Measurements from ENCODE around the gene ZWILCH. TPM values are rescaled to one million over a fixed set of nuclear protein-coding genes. Genes with fewer than 3 reads are reported as not detected.

Gene ZWILCH
- total RNA-seq, 1 donor from 2014 or later, result 89.5 TPM

GRCh38 chr15:66489179-66489791, 15.8 kb upstream of the ZWILCH start:
- Histone ChIP-seq H3K9ac (no peak overlapping the region), H3K4me3 (no peak overlapping the region), H3K27me3 (no peaks in the 10 kb centered on the region), H3K27ac (no peak overlapping the region), H3K4me2 (no peak overlapping the region), H2AFZ (replicated peaks) (no peak overlapping the region), H4K20me1 (ENCODE audit: low read depth) (no peaks in the 10 kb centered on the region), H3K36me3 (peaks cover 4% of the 10 kb centered on the region), H3K79me2 (ENCODE audit: low read depth) (no peaks in the 10 kb centered on the region), H3K4me1 (no peaks in the 10 kb centered on the region), H3F3A (ENCODE audit: low read depth) (peaks cover 10% of the 10 kb centered on the region), H3K9me3 (ENCODE audit: low read depth) (no peaks in the 10 kb centered on the region)
- no peaks in the 10 kb centered on the region for H3K4me1 Mint-ChIP-seq
- peaks cover 9% of the 10 kb centered on the region for H3K36me3 Mint-ChIP-seq
- no peaks in the 10 kb centered on the region for H3K9me3 Mint-ChIP-seq
- DNase-seq (ENCODE audit: low spot score), result no peak
- no peak overlapping the region for H3K4me3 Mint-ChIP-seq
- no peaks in the 10 kb centered on the region for H3K27me3 Mint-ChIP-seq (ENCODE audit: insufficient read depth, low read depth)
- H3K27ac Mint-ChIP-seq, result no peak overlapping the region
- TF ChIP-seq CTCF (IDR thresholded peaks at IDR 0.05), result no peak
- no peak for TF ChIP-seq EZH2 (IDR thresholded peaks at IDR 0.05)
- no peak for TF ChIP-seq EZH2phosphoT487 (IDR thresholded peaks at IDR 0.05)

GRCh38 chr15:66491846-66492245, 13.3 kb upstream of the ZWILCH start:
- Histone ChIP-seq H2AFZ (replicated peaks) (no peak overlapping the region), H3K27ac (no peak overlapping the region), H3K4me2 (no peak overlapping the region), H3K9ac (no peak overlapping the region), H3K9me3 (ENCODE audit: low read depth) (no peaks in the 10 kb centered on the region), H3F3A (ENCODE audit: low read depth) (peaks cover 21% of the 10 kb centered on the region), H4K20me1 (ENCODE audit: low read depth) (no peaks in the 10 kb centered on the region), H3K36me3 (peaks cover 4% of the 10 kb centered on the region), H3K4me1 (peaks cover 2% of the 10 kb centered on the region), H3K27me3 (no peaks in the 10 kb centered on the region), H3K79me2 (ENCODE audit: low read depth) (peaks cover 16% of the 10 kb centered on the region), H3K4me3 (no peak overlapping the region)
- Mint-ChIP-seq H3K4me3 (no peak overlapping the region), H3K36me3 (peaks cover 9% of the 10 kb centered on the region), H3K27ac (no peak overlapping the region), H3K4me1 (no peaks in the 10 kb centered on the region), H3K9me3 (no peaks in the 10 kb centered on the region), H3K27me3 (ENCODE audit: insufficient read depth, low read depth) (no peaks in the 10 kb centered on the region)
- TF ChIP-seq EZH2 (IDR thresholded peaks at IDR 0.05) (no peak), CTCF (IDR thresholded peaks at IDR 0.05) (no peak), EZH2phosphoT487 (IDR thresholded peaks at IDR 0.05) (no peak)
- no peak for DNase-seq (ENCODE audit: low spot score)

GRCh38 chr15:66494262-66494661, 10.9 kb upstream of the ZWILCH start:
- H3K9me3 Mint-ChIP-seq, result no peaks in the 10 kb centered on the region
- H4K20me1 ChIP-seq (ENCODE audit: low read depth), result peaks cover 15% of the 10 kb centered on the region
- peaks cover 4% of the 10 kb centered on the region for H3K36me3 ChIP-seq
- H3K27me3 ChIP-seq, result no peaks in the 10 kb centered on the region
- no peak overlapping the region for H2AFZ ChIP-seq (replicated peaks)
- no peaks in the 10 kb centered on the region for H3K27me3 Mint-ChIP-seq (ENCODE audit: insufficient read depth, low read depth)
- peaks cover 11% of the 10 kb centered on the region for H3K36me3 Mint-ChIP-seq
- H3K27ac Mint-ChIP-seq, result no peak overlapping the region
- no peak overlapping the region for H3K4me3 ChIP-seq
- H3K79me2 ChIP-seq (ENCODE audit: low read depth), result peaks cover 21% of the 10 kb centered on the region
- no peak overlapping the region for H3K9ac ChIP-seq
- DNase-seq (ENCODE audit: low spot score), result no peak
- no peak for TF ChIP-seq EZH2 (IDR thresholded peaks at IDR 0.05)
- no peak for TF ChIP-seq EZH2phosphoT487 (IDR thresholded peaks at IDR 0.05)
- H3K27ac ChIP-seq, result no peak overlapping the region
- no peak overlapping the region for H3K4me2 ChIP-seq
- peaks cover 14% of the 10 kb centered on the region for H3K4me1 Mint-ChIP-seq
- H3K9me3 ChIP-seq (ENCODE audit: low read depth), result no peaks in the 10 kb centered on the region
- peaks cover 44% of the 10 kb centered on the region for H3F3A ChIP-seq (ENCODE audit: low read depth)
- H3K4me1 ChIP-seq, result peaks cover 3% of the 10 kb centered on the region
- H3K4me3 Mint-ChIP-seq, result no peak overlapping the region

- peak overlapping the region; percentile 96 for H3K4me2 ChIP-seq
- H2AFZ ChIP-seq (replicated peaks), result peak overlapping the region; percentile 54
- TF ChIP-seq CTCF (IDR thresholded peaks at IDR 0.05) (no peak), EZH2 (IDR thresholded peaks at IDR 0.05) (no peak), EZH2phosphoT487 (IDR thresholded peaks at IDR 0.05) (no peak)
- H3K27me3 Mint-ChIP-seq (ENCODE audit: insufficient read depth, low read depth), result no peaks in the 10 kb centered on the region
- H3K4me1 Mint-ChIP-seq, result peaks cover 14% of the 10 kb centered on the region
- H3K4me3 Mint-ChIP-seq, result peak overlapping the region; percentile 92
- H3K4me3 ChIP-seq, result peak overlapping the region; percentile 94
- H3K27ac ChIP-seq, result peak overlapping the region; percentile 83
- peaks cover 38% of the 10 kb centered on the region for H4K20me1 ChIP-seq (ENCODE audit: low read depth)
- H3K36me3 ChIP-seq, result peaks cover 12% of the 10 kb centered on the region
- H3K27ac Mint-ChIP-seq, result peak overlapping the region; percentile 94
- H3K27me3 ChIP-seq, result no peaks in the 10 kb centered on the region
- H3K36me3 Mint-ChIP-seq, result peaks cover 19% of the 10 kb centered on the region
- peaks cover 37% of the 10 kb centered on the region for H3K79me2 ChIP-seq (ENCODE audit: low read depth)
- peak overlapping the region; percentile 77 for H3K9ac ChIP-seq
- H3F3A ChIP-seq (ENCODE audit: low read depth), result peaks cover 68% of the 10 kb centered on the region
- H3K9me3 ChIP-seq (ENCODE audit: low read depth), result no peaks in the 10 kb centered on the region
- no peaks in the 10 kb centered on the region for H3K9me3 Mint-ChIP-seq
- no peak for DNase-seq (ENCODE audit: low spot score)
- H3K4me1 ChIP-seq, result peaks cover 3% of the 10 kb centered on the region
Observed at GRCh38 chr15:66496951-66497501, 8.1 kb upstream of the ZWILCH start.
